Mesendoderm (in vitro differentiated cells): ENCODE measurements around the gene LTBP2.

Source experiments
- DNase-seq: peaks from one replicate; pipeline ENCODE4 v3.0.0; 2013
- H2AK5ac ChIP-seq: 2 replicates; pipeline ENCODE4 v1.6.1; 2013; ENCODE audit warnings: low read length, inconsistent platforms
- H2BK120ac ChIP-seq: 2 replicates; pipeline ENCODE4 v1.6.1; 2013; ENCODE audit warnings: low read depth, mild to moderate bottlenecking, low read length, moderate library complexity, mixed read lengths
- H2BK15ac ChIP-seq: replicated peaks from 2 replicates; pipeline ENCODE4 v1.6.1; 2013; ENCODE audit warnings: low read depth, mild to moderate bottlenecking, moderate library complexity
- H2BK5ac ChIP-seq: 2 replicates; pipeline ENCODE4 v1.6.1; 2013; ENCODE audit warnings: low read length, inconsistent platforms
- H3K18ac ChIP-seq: 2 replicates; pipeline ENCODE4 v1.6.1; 2013; ENCODE audit warnings: mild to moderate bottlenecking, low read length, mixed read lengths
- H3K23ac ChIP-seq: one replicate; pipeline ENCODE4 v1.6.1; 2013; ENCODE audit warnings: low read length
- H3K27ac ChIP-seq: 2 replicates; pipeline ENCODE4 v1.5.1; 2013; ENCODE audit warnings: low read depth, mild to moderate bottlenecking, inconsistent platforms, low read length, moderate library complexity
- H3K27me3 ChIP-seq: 2 replicates; pipeline ENCODE4 v1.6.1; 2013; ENCODE audit warnings: low read length, control low read depth, mild to moderate bottlenecking, inconsistent platforms; ENCODE audit not compliant: insufficient read depth, poor library complexity
- H3K36me3 ChIP-seq: 2 replicates; pipeline ENCODE4 v1.6.1; 2013; ENCODE audit warnings: low read length, inconsistent platforms; ENCODE audit not compliant: control insufficient read depth, insufficient read depth
- H3K4ac ChIP-seq: one replicate; pipeline ENCODE4 v1.6.1; 2013; ENCODE audit warnings: low read depth, mild to moderate bottlenecking, low read length, moderate library complexity
- H3K4me1 ChIP-seq: 2 replicates; pipeline ENCODE4 v1.6.1; 2013; ENCODE audit warnings: low read depth, low read length, inconsistent platforms; ENCODE audit not compliant: control insufficient read depth
- H3K4me2 ChIP-seq: 2 replicates; pipeline ENCODE4 v1.6.1; 2013; ENCODE audit warnings: low read length
- H3K4me3 ChIP-seq: 2 replicates; pipeline ENCODE4 v1.5.1; 2013; ENCODE audit warnings: mild to moderate bottlenecking, low read length
- H3K56ac ChIP-seq: one replicate; pipeline ENCODE4 v1.6.1; 2013; ENCODE audit warnings: low read length
- H3K79me1 ChIP-seq: 2 replicates; pipeline ENCODE4 v1.6.1; 2013; ENCODE audit warnings: low read length, inconsistent platforms
- H3K79me2 ChIP-seq: 2 replicates; pipeline ENCODE4 v1.6.1; 2013; ENCODE audit warnings: mild to moderate bottlenecking, low read length; ENCODE audit not compliant: control insufficient read depth, insufficient read depth
- H3K9ac ChIP-seq: 2 replicates; pipeline ENCODE4 v1.6.1; 2013; ENCODE audit warnings: low read length, inconsistent platforms
- H4K5ac ChIP-seq: one replicate; pipeline ENCODE4 v1.6.1; 2013; ENCODE audit warnings: low read length
- H4K8ac ChIP-seq: one replicate; pipeline ENCODE4 v1.6.1; 2013; ENCODE audit warnings: low read depth, mild to moderate bottlenecking, control low read depth, low read length, moderate library complexity
- WGBS: extraction: QIAGEN DNeasy Blood & Tissue Kit; methylation state at CpG from one replicate; pipeline ENCODE4 v1.1.7; 2013; ENCODE audit warnings: low lambda C conversion rate, missing lambda C conversion rate; ENCODE audit not compliant: insufficient coverage; ENCODE audit errors: extremely low coverage; 5-methylcytosine and 5-hydroxymethylcytosine counted together

LTBP2 gene

GRCh38 chr14:74595006-74595735 is 16.9 kb downstream of the LTBP2 start:
- Histone ChIP-seq H3K9ac (no peak overlapping the region), H3K36me3 (no peaks in the 10 kb centered on the region), H2AK5ac (no peak overlapping the region), H3K4me2 (no peak overlapping the region), H3K27ac (no peak overlapping the region), H3K23ac (no peak overlapping the region), H3K56ac (no peak overlapping the region), H2BK120ac (no peak overlapping the region), H3K4me3 (no peak overlapping the region), H3K4me1 (no peaks in the 10 kb centered on the region), H3K79me2 (no peaks in the 10 kb centered on the region), H4K5ac (no peak overlapping the region), H3K18ac (no peak overlapping the region), H3K27me3 (no peaks in the 10 kb centered on the region), H2BK5ac (no peak overlapping the region), H3K4ac (no peak overlapping the region), H4K8ac (no peak overlapping the region), H2BK15ac (no peak overlapping the region), H3K79me1 (no peaks in the 10 kb centered on the region)
- no CpG with 5 or more reads among the region's 15 CpGs for WGBS
- no peak for DNase-seq

- H3K79me2 ChIP-seq, result no peaks in the 10 kb centered on the region
- H4K8ac ChIP-seq, result no peak overlapping the region
- H2BK5ac ChIP-seq, result no peak overlapping the region
- H3K4me1 ChIP-seq, result no peaks in the 10 kb centered on the region
- H3K4me3 ChIP-seq, result no peak overlapping the region
- H3K9ac ChIP-seq, result no peak overlapping the region
- H2AK5ac ChIP-seq, result no peak overlapping the region
- DNase-seq, result no peak
- H3K56ac ChIP-seq, result no peak overlapping the region
- H3K79me1 ChIP-seq, result no peaks in the 10 kb centered on the region
- no peak overlapping the region for H2BK120ac ChIP-seq
- no CpG with 5 or more reads among the region's 5 CpGs for WGBS
- H3K36me3 ChIP-seq, result no peaks in the 10 kb centered on the region
- no peak overlapping the region for H3K27ac ChIP-seq
- no peak overlapping the region for H3K4ac ChIP-seq
- H3K27me3 ChIP-seq, result no peaks in the 10 kb centered on the region
- H3K18ac ChIP-seq, result no peak overlapping the region
- H3K4me2 ChIP-seq, result no peak overlapping the region
- no peak overlapping the region for H3K23ac ChIP-seq
- H2BK15ac ChIP-seq, result no peak overlapping the region
- H4K5ac ChIP-seq, result no peak overlapping the region
These were observed 17.4 kb downstream of the LTBP2 start for GRCh38 chr14:74594606-74595005.

GRCh38 chr14:74594029-74594428 is 18.0 kb downstream of the LTBP2 start:
- no peaks in the 10 kb centered on the region for H3K4me1 ChIP-seq
- no peak overlapping the region for H3K18ac ChIP-seq
- H4K5ac ChIP-seq, result no peak overlapping the region
- WGBS, result no CpG with 5 or more reads among the region's 7 CpGs
- no peak overlapping the region for H3K4me2 ChIP-seq
- H2BK15ac ChIP-seq, result no peak overlapping the region
- H4K8ac ChIP-seq, result no peak overlapping the region
- no peak overlapping the region for H2BK5ac ChIP-seq
- H3K56ac ChIP-seq, result no peak overlapping the region
- H3K79me1 ChIP-seq, result no peaks in the 10 kb centered on the region
- no peak overlapping the region for H3K23ac ChIP-seq
- H2AK5ac ChIP-seq, result no peak overlapping the region
- no peak for DNase-seq
- H3K9ac ChIP-seq, result no peak overlapping the region
- H2BK120ac ChIP-seq, result no peak overlapping the region
- no peak overlapping the region for H3K4me3 ChIP-seq
- H3K27ac ChIP-seq, result no peak overlapping the region
- H3K4ac ChIP-seq, result no peak overlapping the region
- no peaks in the 10 kb centered on the region for H3K79me2 ChIP-seq
- no peaks in the 10 kb centered on the region for H3K36me3 ChIP-seq
- no peaks in the 10 kb centered on the region for H3K27me3 ChIP-seq

GRCh38 chr14:74593241-74593953 is 18.6 kb downstream of the LTBP2 start:
- no CpG with 5 or more reads among the region's 10 CpGs for WGBS
- no peak overlapping the region for H2BK15ac ChIP-seq
- no peaks in the 10 kb centered on the region for H3K79me2 ChIP-seq
- no peaks in the 10 kb centered on the region for H3K4me1 ChIP-seq
- no peaks in the 10 kb centered on the region for H3K36me3 ChIP-seq
- no peak overlapping the region for H2BK120ac ChIP-seq
- no peaks in the 10 kb centered on the region for H3K79me1 ChIP-seq
- no peak overlapping the region for H4K5ac ChIP-seq
- DNase-seq, result no peak
- H2BK5ac ChIP-seq, result no peak overlapping the region
- no peak overlapping the region for H2AK5ac ChIP-seq
- no peak overlapping the region for H3K9ac ChIP-seq
- no peak overlapping the region for H3K23ac ChIP-seq
- H3K27ac ChIP-seq, result no peak overlapping the region
- H4K8ac ChIP-seq, result no peak overlapping the region
- H3K4me3 ChIP-seq, result no peak overlapping the region
- no peak overlapping the region for H3K56ac ChIP-seq
- no peak overlapping the region for H3K18ac ChIP-seq
- H3K27me3 ChIP-seq, result no peaks in the 10 kb centered on the region
- H3K4me2 ChIP-seq, result no peak overlapping the region
- no peak overlapping the region for H3K4ac ChIP-seq

GRCh38 chr14:74592476-74593201 is 19.4 kb downstream of the LTBP2 start:
- no peak overlapping the region for H3K27ac ChIP-seq
- H3K79me1 ChIP-seq, result no peaks in the 10 kb centered on the region
- no peak overlapping the region for H3K4me2 ChIP-seq
- no peak overlapping the region for H2BK5ac ChIP-seq
- no peak overlapping the region for H3K4ac ChIP-seq
- H3K23ac ChIP-seq, result no peak overlapping the region
- H3K4me3 ChIP-seq, result no peak overlapping the region
- no peak for DNase-seq
- H3K4me1 ChIP-seq, result no peaks in the 10 kb centered on the region
- no peak overlapping the region for H4K8ac ChIP-seq
- H3K18ac ChIP-seq, result no peak overlapping the region
- H3K9ac ChIP-seq, result no peak overlapping the region
- no peak overlapping the region for H2BK15ac ChIP-seq
- no peak overlapping the region for H3K56ac ChIP-seq
- H3K36me3 ChIP-seq, result no peaks in the 10 kb centered on the region
- H4K5ac ChIP-seq, result no peak overlapping the region
- no peak overlapping the region for H2BK120ac ChIP-seq
- WGBS, result no CpG with 5 or more reads among the region's 13 CpGs
- H2AK5ac ChIP-seq, result no peak overlapping the region
- no peaks in the 10 kb centered on the region for H3K79me2 ChIP-seq
- no peaks in the 10 kb centered on the region for H3K27me3 ChIP-seq
